H9 (cell line): Measurements from ENCODE around the gene NUP160. TPM values are rescaled to one million over a fixed set of nuclear protein-coding genes. Genes with fewer than 3 reads are reported as not detected.
"Not testable (repeated sequence)": the region's sequence is repeated elsewhere in the genome, so short reads cannot be mapped to it uniquely, and the experiment has no call there.

Source experiments
- DNase-seq: peaks from one replicate; pipeline ENCODE4 v3.0.0-alpha.2; 2017
- H2AFZ ChIP-seq: one replicate; pipeline ENCODE4 v1.6.1; 2013; ENCODE audit warnings: mild to moderate bottlenecking, low read length, control low read depth, moderate library complexity
- H2AK5ac ChIP-seq: 2 replicates; pipeline ENCODE4 v1.6.1; 2013; ENCODE audit warnings: low read length, control low read depth, mixed read lengths; ENCODE audit not compliant: insufficient read length
- H2BK120ac ChIP-seq: one replicate; pipeline ENCODE4 v1.6.1; 2013; ENCODE audit warnings: low read depth, mild to moderate bottlenecking, low read length, control low read depth, inconsistent platforms; ENCODE audit not compliant: poor library complexity, severe bottlenecking
- H2BK12ac ChIP-seq: 2 replicates; pipeline ENCODE4 v1.6.1; 2013; ENCODE audit warnings: low read length, control low read depth, mixed read lengths, low read depth; ENCODE audit not compliant: insufficient read length
- H2BK15ac ChIP-seq: 2 replicates; pipeline ENCODE4 v1.6.1; 2013; ENCODE audit warnings: low read depth, low read length, control low read depth
- H2BK20ac ChIP-seq: one replicate; pipeline ENCODE4 v1.6.1; 2013; ENCODE audit warnings: low read depth, mild to moderate bottlenecking, low read length, control low read depth, inconsistent platforms; ENCODE audit not compliant: poor library complexity, severe bottlenecking
- H2BK5ac ChIP-seq: 2 replicates; pipeline ENCODE4 v1.6.1; 2013; ENCODE audit warnings: low read length, control low read depth, mixed read lengths; ENCODE audit not compliant: insufficient read length
- H3K14ac ChIP-seq: 2 replicates; pipeline ENCODE4 v1.6.1; 2013; ENCODE audit warnings: low read length, control low read depth; ENCODE audit not compliant: insufficient read depth
- H3K18ac ChIP-seq: 2 replicates; pipeline ENCODE4 v1.6.1; 2013; ENCODE audit warnings: low read depth, mild to moderate bottlenecking, mixed read lengths, low read length, control low read depth; ENCODE audit not compliant: insufficient read length
- H3K23ac ChIP-seq: 2 replicates; pipeline ENCODE4 v1.6.1; 2013; ENCODE audit warnings: low read length, control low read depth, mixed read lengths, low read depth; ENCODE audit not compliant: insufficient read length
- H3K23me2 ChIP-seq: 2 replicates; pipeline ENCODE4 v1.6.1; 2013; ENCODE audit warnings: low read depth, mild to moderate bottlenecking, mixed read lengths, low read length, control low read depth; ENCODE audit not compliant: insufficient read length, poor library complexity, severe bottlenecking
- H3K27ac ChIP-seq: 2 replicates; pipeline ENCODE4 v1.5.1; 2013; ENCODE audit warnings: low read length, control low read depth, mixed read lengths, low read depth; ENCODE audit not compliant: insufficient read length
- H3K27me3 ChIP-seq: 2 replicates; pipeline ENCODE4 v1.6.1; 2013; ENCODE audit warnings: low read length, control low read depth, inconsistent platforms; ENCODE audit not compliant: insufficient read depth
- H3K4ac ChIP-seq: 2 replicates; pipeline ENCODE4 v1.6.1; 2013; ENCODE audit warnings: low read depth, mild to moderate bottlenecking, control low read depth, inconsistent platforms, low read length, moderate library complexity
- H3K4me1 ChIP-seq: 2 replicates; pipeline ENCODE4 v1.6.1; 2013; ENCODE audit warnings: low read length, control low read depth, inconsistent platforms; ENCODE audit not compliant: insufficient read depth
- H3K4me2 ChIP-seq: 2 replicates; pipeline ENCODE4 v1.6.1; 2013; ENCODE audit warnings: low read length, control low read depth, mixed read lengths; ENCODE audit not compliant: insufficient read length, insufficient read depth
- H3K56ac ChIP-seq: 2 replicates; pipeline ENCODE4 v1.6.1; 2013; ENCODE audit warnings: low read depth, mild to moderate bottlenecking, mixed read lengths, low read length, control low read depth; ENCODE audit not compliant: insufficient read length
- H3K79me1 ChIP-seq: 2 replicates; pipeline ENCODE4 v1.6.1; 2013; ENCODE audit warnings: low read depth, mild to moderate bottlenecking, moderate library complexity, low read length, control low read depth, inconsistent platforms; ENCODE audit not compliant: insufficient read depth, poor library complexity, severe bottlenecking
- H3K79me2 ChIP-seq: 2 replicates; pipeline ENCODE4 v1.6.1; 2013; ENCODE audit warnings: low read length, control low read depth, inconsistent platforms; ENCODE audit not compliant: insufficient read depth
- H3K9ac ChIP-seq: 2 replicates; pipeline ENCODE4 v1.6.1; 2013; ENCODE audit warnings: low read length, control low read depth, mixed read lengths; ENCODE audit not compliant: insufficient read length; ENCODE audit errors: extremely low read depth
- H3K9me3 ChIP-seq: one replicate; pipeline ENCODE4 v1.6.1; 2013; ENCODE audit warnings: low read depth, low read length, inconsistent platforms; ENCODE audit not compliant: control insufficient read depth
- H3T11ph ChIP-seq: one replicate; pipeline ENCODE4 v1.6.1; 2013; ENCODE audit warnings: mild to moderate bottlenecking, low read length, control low read depth, inconsistent platforms
- H4K20me1 ChIP-seq: one replicate; pipeline ENCODE4 v1.6.1; 2013; ENCODE audit not compliant: control insufficient read depth, insufficient read length, insufficient read depth
- H4K5ac ChIP-seq: 2 replicates; pipeline ENCODE4 v1.6.1; 2013; ENCODE audit warnings: low read depth, mild to moderate bottlenecking, mixed read lengths, low read length, control low read depth; ENCODE audit not compliant: insufficient read length
- H4K8ac ChIP-seq: replicated peaks from 2 replicates; pipeline ENCODE4 v1.6.1; 2013; ENCODE audit warnings: low read length, control low read depth, mixed read lengths, low read depth; ENCODE audit not compliant: insufficient read length
- H4K91ac ChIP-seq: 2 replicates; pipeline ENCODE4 v1.6.1; 2013; ENCODE audit warnings: low read depth, mild to moderate bottlenecking, moderate library complexity, mixed read lengths, low read length, control low read depth; ENCODE audit not compliant: insufficient read length
- H3K27ac Mint-ChIP-seq, 3 experiments: 2 replicates in 2 of 3; 3 replicates in 1 of 3; pipeline ENCODE4 v1.8.0; 2020 to 2021; ENCODE audit warnings: mixed read lengths in 3 of 3, mild to moderate bottlenecking in 1 of 3, moderate library complexity in 1 of 3
- H3K27me3 Mint-ChIP-seq: 2 replicates; pipeline ENCODE4 v1.8.0; 2021; ENCODE audit warnings: low read depth, mild to moderate bottlenecking, moderate library complexity, mixed read lengths
- H3K36me3 Mint-ChIP-seq, 3 experiments: 2 replicates in 2 of 3; 3 replicates in 1 of 3; pipeline ENCODE4 v1.8.0; 2020 to 2021; ENCODE audit warnings: low read depth in 3 of 3, mixed read lengths in 3 of 3; ENCODE audit not compliant: insufficient read depth in 1 of 3
- H3K4me1 Mint-ChIP-seq, 2 experiments: 2 replicates each; pipeline ENCODE4 v1.8.0; 2020; ENCODE audit warnings: mixed read lengths in 2 of 2
- H3K4me3 Mint-ChIP-seq, 2 experiments: 2 replicates in 1 of 2; 3 replicates in 1 of 2; pipeline ENCODE4 v1.8.0; 2020 to 2021; ENCODE audit warnings: mild to moderate bottlenecking in 2 of 2, mixed read lengths in 2 of 2, moderate library complexity in 1 of 2
- H3K9me3 Mint-ChIP-seq, 2 experiments: 2 replicates in 1 of 2; 3 replicates in 1 of 2; pipeline ENCODE4 v1.8.0; 2020; ENCODE audit warnings: mild to moderate bottlenecking in 2 of 2, mixed read lengths in 2 of 2, moderate library complexity in 1 of 2
- CTCF ChIP-seq: fragments of 200-600 bp; sonication (generic); conservative IDR thresholded peaks from 3 replicates; pipeline ENCODE4 v1.8.0; 2021; ENCODE audit warnings: antibody characterized with exemption, mild to moderate bottlenecking
- WGBS: extraction: QIAGEN DNeasy Blood & Tissue Kit; methylation state at CpG from one replicate; pipeline ENCODE4 v1.1.7; 2013; ENCODE audit warnings: missing lambda C conversion rate, low lambda C conversion rate, mixed read lengths; ENCODE audit not compliant: insufficient read length; ENCODE audit errors: extremely low coverage; 5-methylcytosine and 5-hydroxymethylcytosine counted together
- total RNA-seq: library from RNA; stranded (reverse); gene quantifications from 2 replicates; pipeline ENCODE4 v1.2.1, GENCODE V29; 2021

NUP160 gene
- total RNA-seq, 1 experiment from 2014 or later = 86.1 TPM

- H2AFZ ChIP-seq = no peak overlapping the region
- no peak overlapping the region for H2BK120ac ChIP-seq
- H2BK5ac ChIP-seq = no peak overlapping the region
- H4K91ac ChIP-seq = no peak overlapping the region
- H3K9ac ChIP-seq = no peak overlapping the region
- no peak overlapping the region for H2BK20ac ChIP-seq
- no peak for TF ChIP-seq CTCF
- no peaks in the 10 kb centered on the region; the same call in 1 of the 2 replicates for H3K27me3 Mint-ChIP-seq
- no peak overlapping the region for H3K23ac ChIP-seq
- H3K9me3 Mint-ChIP-seq = peaks cover 32 to 35% of the 10 kb centered on the region in 2 experiments
- H2AK5ac ChIP-seq = no peak overlapping the region
- no peaks in the 10 kb centered on the region for H3K27me3 ChIP-seq
- no CpG with 5 or more reads among the region's 10 CpGs for WGBS
- peaks cover 9% of the 10 kb centered on the region for H3K9me3 ChIP-seq
- no peak overlapping the region for H4K5ac ChIP-seq
- peaks cover 5 to 14% (median 10%) of the 10 kb centered on the region in 3 experiments; a peak in 5 of 7 replicates for H3K36me3 Mint-ChIP-seq
- H3K79me1 ChIP-seq = no peaks in the 10 kb centered on the region
- no peaks in the 10 kb centered on the region for H3K4me1 ChIP-seq
- no peak overlapping the region for H3K18ac ChIP-seq
- H3K4me2 ChIP-seq = no peak overlapping the region
- no peak overlapping the region for H4K8ac ChIP-seq
- H3K23me2 ChIP-seq = no peaks in the 10 kb centered on the region
- H2BK15ac ChIP-seq = no peak overlapping the region
- H3K4me3 Mint-ChIP-seq = no peak overlapping the region
- H4K20me1 ChIP-seq = no peaks in the 10 kb centered on the region
- H3K79me2 ChIP-seq = no peaks in the 10 kb centered on the region
- H3K27ac ChIP-seq = no peak overlapping the region
- H3K14ac ChIP-seq = no peak overlapping the region
- DNase-seq = no peak
- H3K4ac ChIP-seq = no peak overlapping the region
- no peak overlapping the region for H3K56ac ChIP-seq
- no peak overlapping the region for H3T11ph ChIP-seq
- no peak overlapping the region for H3K27ac Mint-ChIP-seq
- H2BK12ac ChIP-seq = no peak overlapping the region
- no peaks in the 10 kb centered on the region for H3K4me1 Mint-ChIP-seq
Observed at GRCh38 chr11:47879259-47880158, 31.4 kb upstream of the NUP160 start.

- H3K9ac ChIP-seq = not testable (repeated sequence)
Observed at GRCh38 chr11:47875858-47876257, 27.7 kb upstream of the NUP160 start.

More at GRCh38 chr11:47875858-47876257, 27.7 kb upstream of the NUP160 start:
- H3K23ac ChIP-seq, H3K27ac ChIP-seq, H2BK120ac ChIP-seq, H3K27me3 ChIP-seq, H4K20me1 ChIP-seq, H4K8ac ChIP-seq, H3T11ph ChIP-seq, H4K5ac ChIP-seq, H3K4me2 ChIP-seq, H3K56ac ChIP-seq, H2BK20ac ChIP-seq, H3K79me2 ChIP-seq, H3K23me2 ChIP-seq, H3K4me1 Mint-ChIP-seq, H2BK5ac ChIP-seq, H2AFZ ChIP-seq, H3K27ac Mint-ChIP-seq, H2BK15ac ChIP-seq, H3K4ac ChIP-seq, H3K4me1 ChIP-seq, H3K18ac ChIP-seq, H3K14ac ChIP-seq, H3K79me1 ChIP-seq, DNase-seq, H3K27me3 Mint-ChIP-seq, H3K4me3 Mint-ChIP-seq, H2BK12ac ChIP-seq, H4K91ac ChIP-seq, H3K9me3 ChIP-seq, H2AK5ac ChIP-seq: not testable (repeated sequence)
- no CpG with 5 or more reads among the region's 10 CpGs for WGBS
- H3K9me3 Mint-ChIP-seq = peaks cover 37 to 42% of the 10 kb centered on the region in 2 experiments
- H3K36me3 Mint-ChIP-seq = peaks cover 7 to 18% (median 13%) of the 10 kb centered on the region in 3 experiments; a peak in 5 of 7 replicates
